Stimulated activated CD8-positive, alpha-beta memory T cell treated with anti-CD3 and anti-CD28 coated beads, Interleukin-7, amount 100 ng/mL, for 24 hours (primary cell): ENCODE results near the gene DZIP1.
"Not testable (repeated sequence)": the region's sequence is repeated elsewhere in the genome, so short reads cannot be mapped to it uniquely, and the experiment has no call there.

Source experiments
- DNase-seq: peaks from one replicate; pipeline ENCODE4 v3.0.0-alpha.2; 2020; ENCODE audit warnings: low read depth

Gene DZIP1, protein sequence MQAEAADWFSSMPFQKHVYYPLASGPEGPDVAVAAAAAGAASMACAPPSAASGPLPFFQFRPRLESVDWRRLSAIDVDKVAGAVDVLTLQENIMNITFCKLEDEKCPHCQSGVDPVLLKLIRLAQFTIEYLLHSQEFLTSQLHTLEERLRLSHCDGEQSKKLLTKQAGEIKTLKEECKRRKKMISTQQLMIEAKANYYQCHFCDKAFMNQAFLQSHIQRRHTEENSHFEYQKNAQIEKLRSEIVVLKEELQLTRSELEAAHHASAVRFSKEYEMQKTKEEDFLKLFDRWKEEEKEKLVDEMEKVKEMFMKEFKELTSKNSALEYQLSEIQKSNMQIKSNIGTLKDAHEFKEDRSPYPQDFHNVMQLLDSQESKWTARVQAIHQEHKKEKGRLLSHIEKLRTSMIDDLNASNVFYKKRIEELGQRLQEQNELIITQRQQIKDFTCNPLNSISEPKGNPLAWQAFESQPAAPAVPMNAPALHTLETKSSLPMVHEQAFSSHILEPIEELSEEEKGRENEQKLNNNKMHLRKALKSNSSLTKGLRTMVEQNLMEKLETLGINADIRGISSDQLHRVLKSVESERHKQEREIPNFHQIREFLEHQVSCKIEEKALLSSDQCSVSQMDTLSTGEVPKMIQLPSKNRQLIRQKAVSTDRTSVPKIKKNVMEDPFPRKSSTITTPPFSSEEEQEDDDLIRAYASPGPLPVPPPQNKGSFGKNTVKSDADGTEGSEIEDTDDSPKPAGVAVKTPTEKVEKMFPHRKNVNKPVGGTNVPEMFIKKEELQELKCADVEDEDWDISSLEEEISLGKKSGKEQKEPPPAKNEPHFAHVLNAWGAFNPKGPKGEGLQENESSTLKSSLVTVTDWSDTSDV

DNA sequence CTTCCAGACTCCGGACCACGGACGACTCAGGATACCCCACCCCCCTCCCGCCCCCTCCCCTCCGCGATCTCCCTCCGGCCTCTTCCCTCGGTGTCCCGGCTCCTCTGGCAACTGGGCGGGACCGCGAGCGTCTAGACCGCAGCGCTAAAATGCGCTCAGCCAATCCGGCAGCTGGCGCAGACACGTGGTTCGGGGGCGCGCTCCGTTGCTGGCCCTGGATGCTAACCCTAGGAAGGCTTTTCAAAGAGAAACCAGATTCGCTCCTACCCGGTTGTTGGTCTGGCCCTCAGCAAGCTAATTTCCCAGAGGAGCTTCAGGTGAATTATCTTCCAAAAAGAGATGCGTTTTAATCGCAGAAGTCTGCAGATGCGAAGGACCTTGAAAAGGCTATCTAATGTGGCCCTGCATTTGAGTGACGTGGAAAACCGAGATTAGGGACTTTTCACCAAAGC, at the start of gene DZIP1:
Gene DZIP1 (minus strand): TSS at position 106 of the 452 bp plus-strand sequence. CDS start 2,677 bp downstream, outside the sequence.
- no peak for DNase-seq

GRCh38 chr13:95690986-95691385, 46.5 kb upstream of the DZIP1 start:
- DNase-seq: not testable (repeated sequence)

- no peak for DNase-seq
Measured at GRCh38 chr13:95689582-95689926, 45.0 kb upstream of the DZIP1 start.

DNA sequence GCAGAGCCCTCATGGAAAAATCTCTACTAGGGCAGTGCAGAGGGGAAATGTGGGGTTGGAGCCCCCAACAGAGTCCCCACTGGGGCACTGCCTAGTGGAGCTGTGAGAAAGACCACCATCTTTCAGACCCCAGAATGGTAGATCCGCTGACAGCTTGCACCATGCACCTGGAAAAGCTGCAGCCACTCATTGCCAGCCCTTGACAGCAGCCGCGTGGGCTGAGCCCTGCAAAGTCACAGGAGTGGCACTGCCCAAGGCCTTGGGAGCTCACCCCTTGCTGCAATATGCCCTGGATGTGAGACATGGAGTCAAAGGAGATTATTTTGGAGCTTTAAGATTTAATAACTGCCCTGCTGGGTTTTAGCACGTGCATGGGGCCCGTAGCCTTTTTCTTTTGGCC, 40.5 kb upstream of the DZIP1 start:
- DNase-seq: not testable (repeated sequence)

- no peak for DNase-seq
Measured at GRCh38 chr13:95684418-95684817, 39.9 kb upstream of the DZIP1 start.

GRCh38 chr13:95679722-95680121, 35.2 kb upstream of the DZIP1 start:
- no peak for DNase-seq

DNA sequence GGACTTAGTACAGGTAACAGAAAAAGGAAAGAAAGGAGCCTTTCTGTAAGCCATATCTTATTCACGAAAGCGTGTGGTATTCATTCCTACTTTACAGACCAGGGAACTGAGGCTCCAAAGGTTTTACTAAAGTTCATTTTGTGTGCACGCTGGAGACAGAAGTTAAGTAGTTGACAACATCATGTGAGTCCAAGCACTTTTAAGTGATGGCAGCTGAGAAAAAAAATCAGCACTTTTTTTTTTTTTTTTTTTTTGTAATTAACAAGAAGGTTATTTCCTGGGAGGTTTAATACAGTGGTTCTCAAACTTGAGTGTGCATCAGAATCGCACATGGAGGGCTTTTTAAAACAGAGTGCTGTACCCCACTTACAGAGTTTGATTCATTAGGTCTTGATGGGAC, 34.5 kb upstream of the DZIP1 start:
- DNase-seq: no peak

GRCh38 chr13:95677564-95678266, 33.2 kb upstream of the DZIP1 start:
- DNase-seq: no peak

- peak; percentile 97 for DNase-seq
Measured at GRCh38 chr13:95676762-95677563, 32.5 kb upstream of the DZIP1 start, which contains the start of gene DNAJC3. Gene DNAJC3, plus strand, starts transcription at chr13:95677139. Its CDS starts 117 bp downstream, at chr13:95677256.

GRCh38 chr13:95676105-95676761, 31.7 kb upstream of the DZIP1 start:
- DNase-seq: no peak

- no peak for DNase-seq
Measured at GRCh38 chr13:95671597-95671996, 27.1 kb upstream of the DZIP1 start.

GRCh38 chr13:95667235-95667634, 22.7 kb upstream of the DZIP1 start:
- not testable (repeated sequence) for DNase-seq

- no peak for DNase-seq
Measured at GRCh38 chr13:95660981-95661581, 16.6 kb upstream of the DZIP1 start.

- DNase-seq: no peak
Measured at GRCh38 chr13:95659500-95659899, 15.0 kb upstream of the DZIP1 start.

DNA sequence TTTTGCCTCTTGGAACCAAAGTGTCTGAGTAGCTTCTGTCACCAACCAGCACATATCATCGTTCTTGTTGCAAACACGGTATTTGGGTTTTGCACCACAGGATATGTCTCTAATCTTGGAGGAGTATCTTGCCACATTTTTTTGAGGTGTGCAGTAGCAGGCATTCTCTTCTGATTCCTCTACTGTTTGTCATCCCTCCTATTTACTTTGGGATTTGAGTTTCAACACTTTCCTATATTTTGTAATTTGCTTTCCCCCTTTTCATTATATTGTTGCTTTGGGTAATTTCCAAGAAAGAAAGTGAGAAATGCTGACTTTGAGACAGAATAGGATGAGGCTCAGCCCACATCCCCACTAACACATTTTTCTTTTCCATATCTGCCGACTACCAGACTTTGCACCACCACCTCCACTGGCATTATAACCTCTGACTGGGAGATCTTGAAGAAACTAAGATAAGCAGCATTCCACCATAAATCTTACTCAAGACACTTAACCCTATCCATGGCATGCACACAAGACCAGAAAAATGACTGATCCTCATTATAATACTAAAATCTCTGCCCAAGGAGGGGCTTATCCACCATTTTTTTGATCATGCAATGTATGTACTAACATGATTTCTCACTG, 12.0 kb upstream of the DZIP1 start:
- no peak for DNase-seq

- DNase-seq: no peak
Measured at GRCh38 chr13:95652821-95653220, 8.3 kb upstream of the DZIP1 start.

GRCh38 chr13:95652244-95652764, 7.8 kb upstream of the DZIP1 start:
- no peak for DNase-seq

- DNase-seq: no peak
Measured at GRCh38 chr13:95650696-95651095, 6.2 kb upstream of the DZIP1 start.

GRCh38 chr13:95647321-95647720, 2.8 kb upstream of the DZIP1 start:
- DNase-seq: no peak
